Activated naive CD8-positive, alpha-beta T cell treated with anti-CD3 and anti-CD28 coated beads, Interleukin-2, amount 50 U/mL, for 16 hours (primary cell): ENCODE measurements around the gene CABP5.
"Not testable (repeated sequence)": the region's sequence is repeated elsewhere in the genome, so short reads cannot be mapped to it uniquely, and the experiment has no call there.

Source experiments
- DNase-seq: peaks from one replicate; pipeline ENCODE4 v3.0.0-alpha.2; 2020; ENCODE audit warnings: low read depth, low spot score

The CABP5 gene

GRCh38 chr19:48043675-48044258 is at the start of gene CABP5:
CABP5 (minus strand) TSS chr19:48044079; CDS start chr19:48043922, 157 bp downstream.
- no peak for DNase-seq

GRCh38 chr19:48091111-48091718 is 47.3 kb upstream of the CABP5 start:
- DNase-seq: not testable (repeated sequence)

DNA sequence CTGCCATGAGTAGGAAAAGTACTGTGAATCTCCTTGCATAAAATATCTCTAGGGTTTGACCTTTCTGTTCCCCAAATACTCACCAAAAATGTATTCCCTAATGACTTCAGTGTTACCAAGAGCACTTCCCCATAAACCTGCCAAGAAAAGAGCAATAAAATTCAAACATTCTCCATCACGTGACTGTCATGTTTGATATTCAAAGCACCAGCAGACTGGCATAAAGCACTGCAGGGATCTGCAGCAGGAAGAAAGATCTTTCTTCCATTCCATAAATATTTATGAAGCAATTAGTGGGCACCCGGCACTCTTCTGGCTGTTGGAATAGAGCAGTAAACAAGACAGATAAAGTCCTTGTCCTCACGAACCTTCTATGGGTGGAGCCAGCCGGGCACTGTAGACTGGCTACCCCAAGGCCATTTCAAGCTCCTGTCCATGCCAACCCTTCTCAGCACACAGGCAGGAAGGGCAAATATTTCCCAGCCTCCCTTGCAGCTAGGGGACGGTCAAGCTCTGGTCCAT is 46.5 kb upstream of the CABP5 start:
- DNase-seq: no peak

DNA sequence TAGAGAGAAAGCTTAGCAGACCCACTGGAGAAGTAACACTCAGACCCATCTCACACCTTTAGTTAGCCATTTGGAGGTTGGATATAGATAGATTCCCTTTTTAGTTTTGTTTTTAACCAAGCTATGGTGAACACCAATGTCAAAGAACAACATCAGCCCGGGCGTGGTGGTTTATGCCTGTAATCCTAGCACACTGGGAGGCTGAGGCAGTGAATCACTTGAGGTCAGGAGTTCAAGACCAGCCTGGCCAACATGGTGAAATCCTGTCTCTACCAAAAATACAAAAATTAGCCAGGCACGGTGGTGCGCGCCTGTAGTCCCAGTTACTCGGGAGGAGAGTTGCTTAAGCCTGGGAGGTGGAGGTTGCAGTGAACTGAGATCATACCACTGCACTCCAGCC is 45.1 kb upstream of the CABP5 start:
- DNase-seq: not testable (repeated sequence)

GRCh38 chr19:48085904-48086864 is 42.3 kb upstream of the CABP5 start:
- DNase-seq: no peak

- no peak for DNase-seq
Measured at GRCh38 chr19:48085076-48085475, 41.2 kb upstream of the CABP5 start.

- DNase-seq: no peak
Measured at GRCh38 chr19:48081106-48081505, 37.2 kb upstream of the CABP5 start.

- not testable (repeated sequence) for DNase-seq
Measured at GRCh38 chr19:48070177-48070769, 26.4 kb upstream of the CABP5 start.

GRCh38 chr19:48069435-48069834 is 25.6 kb upstream of the CABP5 start:
- no peak for DNase-seq

DNA sequence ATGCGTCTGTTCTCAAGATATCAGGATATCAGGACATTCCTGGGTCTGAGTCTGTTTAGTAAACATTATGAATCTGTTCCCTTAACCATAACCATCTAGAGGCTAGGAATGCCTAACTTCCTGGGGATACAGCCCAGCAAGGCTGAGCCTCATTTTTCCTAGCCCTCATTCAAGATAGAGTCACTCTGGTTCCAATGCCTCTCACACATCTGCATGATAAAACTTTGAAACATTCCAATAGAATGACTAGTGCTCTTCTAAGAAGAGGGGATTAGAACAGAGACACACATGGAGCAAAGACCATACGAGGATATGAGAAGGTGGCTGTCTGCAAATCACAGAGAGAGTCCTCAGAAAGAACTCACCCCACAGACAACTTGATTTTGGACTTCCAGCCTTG is 20.6 kb upstream of the CABP5 start:
- no peak for DNase-seq

DNA sequence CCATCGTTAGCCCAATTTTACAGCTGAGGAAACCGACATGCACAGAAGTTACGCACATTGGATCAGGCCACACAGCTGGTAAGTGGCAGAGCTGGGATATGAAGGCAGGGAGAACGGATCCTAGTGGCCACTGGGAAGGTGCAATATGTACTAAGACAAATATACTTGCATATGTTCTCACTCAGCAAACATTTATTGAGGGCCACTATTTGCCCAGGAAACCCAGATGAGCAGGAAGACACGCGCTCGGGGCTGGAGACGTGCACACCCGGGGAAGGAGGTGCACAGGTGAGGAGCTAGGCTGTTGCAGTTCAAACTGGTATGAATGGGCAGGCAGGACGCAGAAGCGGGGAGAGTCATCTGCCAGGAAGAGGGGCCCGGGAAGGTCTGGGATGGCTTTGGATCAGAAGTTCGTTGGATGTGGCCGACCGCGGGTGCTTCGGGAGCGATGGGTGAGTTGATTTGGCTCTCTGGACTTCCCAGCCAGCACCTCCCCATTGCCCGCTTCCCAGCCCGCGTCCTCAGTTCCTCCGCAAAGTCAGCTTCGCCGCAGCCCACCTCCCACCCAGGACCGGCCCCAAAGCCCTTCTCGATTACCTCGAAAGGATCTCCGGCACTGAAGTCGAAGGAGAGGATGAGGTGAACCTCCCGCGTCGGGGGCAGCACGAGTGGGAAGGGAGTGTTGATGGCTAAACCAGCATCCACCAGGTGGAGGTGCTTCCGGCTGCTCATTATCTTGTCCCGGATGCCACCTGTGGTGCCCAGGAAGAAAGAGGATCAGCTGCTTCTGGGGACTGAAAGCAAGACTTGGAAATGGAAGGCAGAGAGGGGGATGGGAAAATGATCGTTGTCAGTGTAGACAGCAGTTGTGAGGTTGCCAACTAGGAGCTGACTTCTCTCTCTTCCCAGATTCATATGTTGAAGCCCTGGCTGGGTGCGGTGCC is 17.8 kb upstream of the CABP5 start:
- DNase-seq: no peak

DNA sequence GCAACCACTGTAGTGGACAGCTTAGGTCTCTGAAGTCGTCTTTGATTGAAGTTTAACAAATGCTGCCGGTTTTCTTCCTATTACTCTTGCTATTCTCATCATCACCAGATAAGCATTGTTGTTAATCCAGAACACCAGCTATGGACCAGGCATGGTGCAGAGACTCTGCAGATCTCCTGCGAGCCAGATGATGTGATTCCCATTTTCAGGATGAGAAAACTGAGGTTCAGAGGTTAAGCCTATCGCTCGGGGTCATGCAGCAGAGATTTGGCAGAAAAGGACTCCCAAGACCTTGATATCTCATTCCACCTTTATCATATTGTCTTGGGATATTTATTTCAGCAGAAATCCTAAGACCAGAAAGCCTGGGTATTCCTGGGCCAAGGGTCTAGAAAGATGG is 16.5 kb upstream of the CABP5 start:
- no peak for DNase-seq

- DNase-seq: no peak
Measured at GRCh38 chr19:48059331-48059730, 15.5 kb upstream of the CABP5 start.

- DNase-seq: no peak
Measured at GRCh38 chr19:48053856-48054255, 10.0 kb upstream of the CABP5 start.

DNA sequence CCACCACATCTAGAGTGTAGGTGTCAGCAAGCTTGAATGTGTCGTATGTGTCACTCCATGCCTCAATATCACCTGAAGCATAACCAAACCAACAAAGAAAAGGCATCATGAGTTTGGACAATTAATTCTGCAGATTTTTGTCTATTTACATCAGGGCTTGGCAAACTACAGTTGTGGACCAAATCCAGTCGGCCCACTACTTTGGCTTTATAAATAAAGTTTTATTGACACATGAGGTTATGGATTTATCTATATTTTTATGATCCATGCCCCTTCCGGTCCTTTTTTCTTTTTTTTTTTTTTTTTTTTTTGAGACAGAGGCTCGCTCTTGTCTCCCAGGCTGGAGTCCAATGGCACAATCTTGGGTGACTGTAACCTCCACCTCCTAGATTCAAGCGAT is 9.2 kb upstream of the CABP5 start:
- DNase-seq: no peak

GRCh38 chr19:48051335-48052033 is 7.6 kb upstream of the CABP5 start:
- no peak for DNase-seq

DNA sequence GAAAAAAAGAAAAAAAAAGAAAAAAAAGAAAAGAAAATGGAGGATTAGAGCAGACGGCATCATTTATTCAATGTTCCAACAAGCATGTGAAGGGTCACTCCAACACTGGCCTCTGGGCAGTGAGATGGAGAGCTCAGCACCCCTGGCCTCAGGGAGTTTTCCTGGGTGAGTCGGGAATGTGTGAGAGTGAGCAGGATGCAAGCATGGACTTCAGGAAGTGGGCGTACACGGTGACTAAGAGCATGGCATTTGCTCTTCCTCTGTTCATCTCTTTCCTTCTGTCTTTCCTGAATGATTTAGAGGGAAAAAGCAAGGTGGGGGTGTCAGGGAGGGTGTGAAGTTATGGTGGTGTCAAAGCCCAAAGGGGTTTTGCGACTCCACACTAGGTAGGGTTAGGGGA is 682 bp upstream of the CABP5 start:
- DNase-seq: no peak

DNA sequence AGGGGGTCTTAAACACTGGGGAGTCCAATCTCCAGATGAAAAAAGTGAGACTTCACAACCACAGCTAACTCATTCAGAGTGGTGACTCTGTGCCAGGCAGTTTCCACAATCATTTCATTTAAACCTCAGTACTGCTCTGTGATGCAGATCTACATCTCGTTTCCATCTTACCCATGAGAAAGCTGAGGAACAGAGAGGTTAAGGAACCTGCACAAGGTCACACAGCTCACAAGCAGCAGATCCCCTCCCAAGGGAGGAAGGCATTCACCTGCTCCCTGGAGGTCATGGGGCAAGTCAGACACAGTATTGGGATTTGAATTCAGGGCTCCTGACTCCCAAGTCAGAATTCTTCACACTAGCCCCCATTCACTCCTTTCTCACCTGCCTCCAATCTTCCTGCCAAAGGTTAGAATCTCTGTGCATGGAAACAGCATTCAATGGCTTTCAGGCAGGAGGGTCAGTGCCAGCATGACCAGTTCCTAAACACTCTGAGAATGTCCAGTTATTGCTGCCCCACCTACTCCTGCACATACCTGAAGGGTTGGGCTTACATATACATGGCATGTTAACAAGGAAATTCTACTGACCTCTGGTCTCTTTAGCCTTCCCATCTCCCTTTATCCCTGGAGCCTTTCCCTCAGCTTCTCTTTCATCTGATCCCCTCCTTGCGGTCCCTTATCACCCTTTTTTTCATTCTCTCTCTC is 1.9 kb downstream of the CABP5 start:
- no peak for DNase-seq

DNA sequence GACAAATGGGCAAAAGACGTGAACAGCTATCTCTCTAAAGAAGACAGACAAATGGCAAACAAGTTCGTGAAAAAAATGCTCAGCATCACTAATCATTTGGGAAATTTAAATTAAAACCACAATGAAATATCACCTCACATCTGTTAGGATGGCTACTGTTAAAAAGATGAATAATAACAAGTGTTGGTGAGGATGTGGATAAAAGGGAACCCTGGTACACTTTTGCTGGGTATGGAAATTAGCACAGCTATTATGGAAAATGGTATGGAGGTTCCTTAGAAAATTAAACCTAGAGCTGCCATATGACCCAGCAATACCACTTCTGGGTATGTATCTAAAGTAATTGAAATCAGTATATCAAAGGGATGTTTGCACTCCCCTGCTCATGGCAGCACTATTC is 7.1 kb downstream of the CABP5 start:
- no peak for DNase-seq

DNA sequence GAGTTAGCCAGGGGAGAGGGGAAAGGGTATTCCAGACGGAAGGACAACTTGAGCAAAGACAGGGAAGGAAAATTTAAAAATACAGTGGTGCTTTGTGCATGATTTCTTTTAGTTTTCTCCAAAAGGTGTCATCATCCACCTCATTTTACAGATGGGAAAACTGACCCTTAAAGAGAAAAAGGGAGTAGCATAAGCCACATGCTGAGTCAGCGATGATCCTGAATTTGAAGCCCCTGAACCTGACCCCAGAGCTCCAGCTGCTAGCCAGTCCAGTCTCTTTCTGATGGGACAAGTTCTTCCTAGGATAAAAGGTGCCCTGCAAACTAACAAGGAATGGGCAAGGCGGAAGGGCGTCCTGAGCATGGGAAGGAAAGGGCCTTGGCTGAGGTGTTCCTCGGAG is 10.3 kb downstream of the CABP5 start:
- no peak for DNase-seq
